NCI-H1048 (cell line): ENCODE measurements around the gene PRKACA.
"Not testable (repeated sequence)": the region's sequence is repeated elsewhere in the genome, so short reads cannot be mapped to it uniquely, and the experiment has no call there.

Source experiments
- DNase-seq: peaks from one replicate; lab custom pipeline; 2025; lab: John Stamatoyannopoulos, UW

The PRKACA gene

GRCh38 chr19:14147797-14148605 lies 30.4 kb upstream of the PRKACA start:
- DNase-seq = no peak

DNA sequence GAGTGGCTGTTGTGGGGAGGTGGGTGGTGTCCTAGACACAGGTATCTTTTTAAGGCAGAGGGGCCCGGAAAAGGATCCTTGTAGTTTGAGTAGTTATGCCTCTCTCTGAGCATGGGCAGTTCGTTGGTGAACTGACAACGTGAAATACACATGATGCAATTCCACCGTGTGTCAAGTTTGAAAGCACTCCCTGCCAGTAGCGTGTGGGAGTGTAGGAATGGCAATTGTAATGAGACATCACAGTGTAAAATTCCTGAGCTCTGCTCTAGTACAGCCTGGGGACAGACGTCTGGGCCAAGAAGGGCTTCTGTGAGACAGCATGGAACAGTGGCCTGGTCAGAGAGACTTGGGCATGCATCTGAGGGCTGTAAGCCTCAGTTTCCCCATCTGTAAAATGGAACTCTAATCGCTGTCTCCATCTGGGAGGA lies 29.2 kb upstream of the PRKACA start:
- DNase-seq = no peak

GRCh38 chr19:14146169-14146568 lies 28.6 kb upstream of the PRKACA start:
- DNase-seq = not testable (repeated sequence)

GRCh38 chr19:14145381-14145780 lies 27.8 kb upstream of the PRKACA start:
- no peak for DNase-seq

- no peak for DNase-seq
Observed at GRCh38 chr19:14142262-14143190, 25.0 kb upstream of the PRKACA start.

GRCh38 chr19:14141041-14141440 lies 23.5 kb upstream of the PRKACA start:
- DNase-seq = no peak

GRCh38 chr19:14139944-14140343 lies 22.4 kb upstream of the PRKACA start:
- no peak for DNase-seq

DNA sequence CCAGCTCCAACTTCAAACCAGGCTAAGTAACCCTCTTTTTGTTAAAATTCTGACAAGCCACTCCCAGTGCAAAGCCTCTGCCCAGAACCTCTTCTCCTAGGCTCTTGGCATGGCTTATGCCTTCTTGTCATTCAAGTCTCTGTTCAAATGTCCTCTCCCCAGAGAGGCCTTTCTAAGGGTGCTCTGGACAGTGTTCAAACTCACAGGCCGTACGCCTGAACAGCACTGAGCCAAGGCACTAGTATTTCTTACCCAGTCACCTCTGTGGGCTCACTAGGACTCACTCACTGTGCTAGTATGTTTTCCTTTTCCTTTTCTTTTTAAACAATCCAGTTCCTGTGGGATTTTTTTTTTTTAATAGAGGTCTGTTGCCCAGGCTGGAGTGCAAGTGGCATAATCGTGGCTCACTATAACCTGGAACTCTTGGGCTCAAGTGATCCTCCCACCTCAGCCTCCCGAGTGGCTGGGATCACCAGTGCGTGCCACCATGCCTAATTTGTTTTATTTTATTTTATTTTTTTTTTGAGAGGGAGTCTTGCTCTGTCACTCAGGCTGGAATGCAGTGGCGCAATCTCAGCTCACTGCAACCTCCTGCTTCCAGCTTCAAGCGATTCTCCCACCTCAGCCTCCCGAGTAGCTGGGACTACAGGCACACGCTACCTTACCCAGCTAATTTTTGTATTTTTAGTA lies 21.2 kb upstream of the PRKACA start:
- no peak for DNase-seq

GRCh38 chr19:14136509-14137281 lies 19.1 kb upstream of the PRKACA start, which contains the start of gene ASF1B:
Gene ASF1B (minus strand): TSS chr19:14136589. CDS start chr19:14136456, 133 bp downstream.
- DNase-seq = peak; percentile 98

DNA sequence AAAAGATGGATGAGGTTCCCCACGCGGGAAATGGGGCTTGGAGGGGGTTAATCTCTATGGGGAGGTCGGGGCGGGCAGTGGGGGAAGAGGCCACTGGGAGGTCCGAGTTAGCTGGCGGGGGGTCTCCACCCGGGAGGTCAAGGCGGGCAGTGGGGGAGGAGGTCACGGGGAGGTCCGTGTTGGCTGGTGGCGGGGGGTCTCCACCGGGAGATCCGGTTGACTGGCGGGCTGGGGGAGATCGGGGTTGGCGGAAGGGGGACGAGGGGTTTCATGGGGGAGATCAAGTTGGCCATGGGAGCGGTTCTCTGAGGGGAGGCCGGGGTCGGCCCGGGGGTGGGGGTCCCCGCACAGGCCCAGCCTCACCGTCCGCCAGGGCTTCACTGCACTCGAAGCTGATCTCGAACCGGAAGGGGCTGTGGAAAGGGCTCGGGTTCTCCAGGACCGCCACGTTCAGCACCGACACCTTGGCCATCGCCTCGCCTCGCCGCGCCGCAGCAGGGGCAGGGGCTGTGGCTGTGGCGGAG lies 18.5 kb upstream of the PRKACA start:
- no peak for DNase-seq

DNA sequence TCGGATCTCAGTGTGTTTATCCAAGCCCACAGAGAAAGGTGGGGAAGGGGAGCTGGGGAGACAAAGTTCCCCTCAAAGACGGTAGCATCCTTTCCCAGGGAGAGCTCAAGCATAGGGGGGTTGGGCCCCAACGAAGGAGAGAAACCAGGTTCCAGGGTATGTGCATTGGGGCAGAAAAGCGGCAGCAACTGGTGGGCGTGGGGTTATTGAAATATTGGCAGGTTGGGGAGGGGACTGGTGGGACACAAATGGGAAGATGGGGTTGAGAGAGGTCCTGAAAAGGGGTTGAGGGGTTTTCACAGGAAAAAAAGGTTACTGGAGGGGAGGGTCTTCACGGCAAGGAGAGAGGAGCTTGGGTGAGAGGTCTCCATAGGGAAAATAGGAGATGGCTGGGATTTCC lies 17.8 kb upstream of the PRKACA start:
- DNase-seq = no peak

- DNase-seq = no peak
Observed at GRCh38 chr19:14127929-14128509, 10.5 kb upstream of the PRKACA start.

- no peak for DNase-seq
Observed at GRCh38 chr19:14127176-14127575, 9.6 kb upstream of the PRKACA start.

GRCh38 chr19:14122924-14123323 lies 5.4 kb upstream of the PRKACA start:
- no peak for DNase-seq

- no peak for DNase-seq
Observed at GRCh38 chr19:14120497-14120780, 2.9 kb upstream of the PRKACA start.

- no peak for DNase-seq
Observed at GRCh38 chr19:14119644-14120496, 2.3 kb upstream of the PRKACA start.

GRCh38 chr19:14119146-14119545 lies 1.6 kb upstream of the PRKACA start:
- DNase-seq = no peak

- no peak for DNase-seq
Observed at GRCh38 chr19:14118165-14119051, 846 bp upstream of the PRKACA start.
